ENCODE measurements around the gene MDC1.

GRCh38 chr6:30754631-30755030 lies 37.5 kb upstream of the MDC1 start:
- TF ChIP-seq CTCF (tag by site-specific recombination; IDR thresholded peaks at IDR 0.05) (no peak), ZNF24 (tag by site-specific recombination; IDR thresholded peaks at IDR 0.05) (no peak), ZNF792 (tag by site-specific recombination; IDR thresholded peaks at IDR 0.05) (no peak), ZNF513 (tag by site-specific recombination; IDR thresholded peaks at IDR 0.05) (no peak), TRIM28 (IDR thresholded peaks at IDR 0.05; ENCODE audit: borderline replicate concordance, low read length) (no peak), ZNF423 (tag by site-specific recombination; IDR thresholded peaks at IDR 0.05) (no peak), OVOL3 (tag by site-specific recombination; IDR thresholded peaks at IDR 0.05) (no peak), IKZF3 (tag by site-specific recombination; IDR thresholded peaks at IDR 0.05) (no peak)
